Measurements from ENCODE around the gene CACNG8. TPM values are rescaled to one million over a fixed set of nuclear protein-coding genes. Genes with fewer than 3 reads are reported as not detected.

Gene CACNG8
- polyA plus RNA-seq, 1 donor (not counting 4 experiments of a cell fraction or from before 2014, with no cell fraction given) = not detected

DNA sequence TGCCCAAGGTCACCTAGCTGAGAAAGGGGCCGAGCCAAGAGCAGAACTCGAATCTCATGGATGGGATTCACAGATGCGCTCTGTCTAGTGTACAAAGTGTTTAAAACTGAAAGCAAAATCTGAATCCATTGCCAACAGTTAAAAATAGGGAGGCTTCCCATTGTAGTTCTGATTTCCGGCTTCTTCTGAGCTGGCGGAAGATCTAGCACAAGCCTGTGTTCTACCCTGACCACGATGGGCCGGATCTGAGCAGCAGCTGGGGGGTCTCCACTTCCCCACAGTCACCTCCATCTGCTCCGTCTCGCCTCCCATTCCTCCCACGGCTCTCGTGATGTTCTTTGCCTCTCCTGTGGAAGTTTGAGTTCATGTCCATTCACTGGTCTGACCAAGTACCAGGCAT is 2.4 kb downstream of the CACNG8 start:
- H3K4me2 ChIP-seq (ENCODE audit: control insufficient read depth, extremely low read depth, insufficient read depth, low read depth, low read length) = no peak overlapping the region
- FAIRE-seq (no peak), DNase-seq (ENCODE audit: low read depth, low spot score) (no peak)
- dilution Hi-C loops (cut with MboI; ENCODE audit: extremely low pct_ligation_motif_present, low sequenced_read_pairs) = no loop called here
- no peaks in the 10 kb centered on the region for H3K79me2 ChIP-seq (ENCODE audit: control insufficient read depth, insufficient read depth, low read length)
- no peaks in the 10 kb centered on the region for H4K20me1 ChIP-seq (ENCODE audit: control insufficient read depth, extremely low read depth, insufficient read depth, low read length)
- no peaks in the 10 kb centered on the region for H3K4me1 ChIP-seq (ENCODE audit: control insufficient read depth, extremely low read depth, insufficient read depth, low read length)
- no peak overlapping the region for H3K27ac ChIP-seq (ENCODE audit: control insufficient read depth, insufficient read depth, low read length)
- no peak overlapping the region for H3K4me3 ChIP-seq (ENCODE audit: control insufficient read depth in 2 of 3, extremely low read depth in 1 of 3, insufficient read depth in 2 of 3, low read depth in 1 of 3, low read length in 3 of 3)
- no peaks in the 10 kb centered on the region for H3K36me3 ChIP-seq (ENCODE audit: control insufficient read depth in 2 of 2, extremely low read depth in 1 of 2, insufficient read depth in 2 of 2, low read length in 2 of 2)
- H3K9me3 ChIP-seq (ENCODE audit: control insufficient read depth, low read depth, low read length) = no peaks in the 10 kb centered on the region
- TF ChIP-seq, protein P1, sequence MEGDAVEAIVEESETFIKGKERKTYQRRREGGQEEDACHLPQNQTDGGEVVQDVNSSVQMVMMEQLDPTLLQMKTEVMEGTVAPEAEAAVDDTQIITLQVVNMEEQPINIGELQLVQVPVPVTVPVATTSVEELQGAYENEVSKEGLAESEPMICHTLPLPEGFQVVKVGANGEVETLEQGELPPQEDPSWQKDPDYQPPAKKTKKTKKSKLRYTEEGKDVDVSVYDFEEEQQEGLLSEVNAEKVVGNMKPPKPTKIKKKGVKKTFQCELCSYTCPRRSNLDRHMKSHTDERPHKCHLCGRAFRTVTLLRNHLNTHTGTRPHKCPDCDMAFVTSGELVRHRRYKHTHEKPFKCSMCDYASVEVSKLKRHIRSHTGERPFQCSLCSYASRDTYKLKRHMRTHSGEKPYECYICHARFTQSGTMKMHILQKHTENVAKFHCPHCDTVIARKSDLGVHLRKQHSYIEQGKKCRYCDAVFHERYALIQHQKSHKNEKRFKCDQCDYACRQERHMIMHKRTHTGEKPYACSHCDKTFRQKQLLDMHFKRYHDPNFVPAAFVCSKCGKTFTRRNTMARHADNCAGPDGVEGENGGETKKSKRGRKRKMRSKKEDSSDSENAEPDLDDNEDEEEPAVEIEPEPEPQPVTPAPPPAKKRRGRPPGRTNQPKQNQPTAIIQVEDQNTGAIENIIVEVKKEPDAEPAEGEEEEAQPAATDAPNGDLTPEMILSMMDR (optimal IDR thresholded peaks at IDR 0.05 in 1 of 3, IDR thresholded peaks at IDR 0.05 in 1 of 3, conservative IDR thresholded peaks at IDR 0.05 in 1 of 3; ENCODE audit: extremely low read depth in 1 of 3, insufficient read depth in 2 of 3, low read length in 3 of 3) = no peak
- TF ChIP-seq EZH2 (IDR thresholded peaks at IDR 0.05; ENCODE audit: low read length) = no peak
- H3K9me1 ChIP-seq (ENCODE audit: control insufficient read depth, extremely low read depth, insufficient read depth, low read length) = no peaks in the 10 kb centered on the region
- no peak overlapping the region for H2AFZ ChIP-seq (ENCODE audit: control insufficient read depth, low read length)
- H3K9ac ChIP-seq (ENCODE audit: control insufficient read depth, extremely low read depth, insufficient read depth, low read length) = no peak overlapping the region
- peaks cover 42% of the 10 kb centered on the region for H3K27me3 ChIP-seq (ENCODE audit: control insufficient read depth, extremely low read depth, insufficient read depth, low read length)

GRCh38 chr19:53966931-53967330 is 4.2 kb downstream of the CACNG8 start:
- Histone ChIP-seq H3K4me3 (ENCODE audit: control insufficient read depth in 2 of 3, extremely low read depth in 1 of 3, insufficient read depth in 2 of 3, low read depth in 1 of 3, low read length in 3 of 3) (no peak overlapping the region), H3K27ac (ENCODE audit: control insufficient read depth, insufficient read depth, low read length) (no peak overlapping the region), H2AFZ (ENCODE audit: control insufficient read depth, low read length) (no peak overlapping the region), H3K9me1 (ENCODE audit: control insufficient read depth, extremely low read depth, insufficient read depth, low read length) (no peaks in the 10 kb centered on the region), H3K27me3 (ENCODE audit: control insufficient read depth, extremely low read depth, insufficient read depth, low read length) (peaks cover 25% of the 10 kb centered on the region), H3K4me1 (ENCODE audit: control insufficient read depth, extremely low read depth, insufficient read depth, low read length) (no peaks in the 10 kb centered on the region), H3K9ac (ENCODE audit: control insufficient read depth, extremely low read depth, insufficient read depth, low read length) (no peak overlapping the region), H3K79me2 (ENCODE audit: control insufficient read depth, insufficient read depth, low read length) (no peaks in the 10 kb centered on the region), H3K36me3 (ENCODE audit: control insufficient read depth in 2 of 2, extremely low read depth in 1 of 2, insufficient read depth in 2 of 2, low read length in 2 of 2) (no peaks in the 10 kb centered on the region), H4K20me1 (ENCODE audit: control insufficient read depth, extremely low read depth, insufficient read depth, low read length) (no peaks in the 10 kb centered on the region), H3K4me2 (ENCODE audit: control insufficient read depth, extremely low read depth, insufficient read depth, low read depth, low read length) (no peak overlapping the region), H3K9me3 (ENCODE audit: control insufficient read depth, low read depth, low read length) (no peaks in the 10 kb centered on the region)
- DNase-seq (ENCODE audit: low read depth, low spot score) (no peak), FAIRE-seq (no peak)
- no peak for TF ChIP-seq EZH2 (IDR thresholded peaks at IDR 0.05; ENCODE audit: low read length)
- TF ChIP-seq, protein P1 (optimal IDR thresholded peaks at IDR 0.05 in 1 of 3, IDR thresholded peaks at IDR 0.05 in 1 of 3, conservative IDR thresholded peaks at IDR 0.05 in 1 of 3; ENCODE audit: extremely low read depth in 1 of 3, insufficient read depth in 2 of 3, low read length in 3 of 3) = no peak
- dilution Hi-C loops (cut with MboI; ENCODE audit: extremely low pct_ligation_motif_present, low sequenced_read_pairs) = no loop called here
